Measurements from ENCODE around the gene COX20.
"Not testable (repeated sequence)": the region's sequence is repeated elsewhere in the genome, so short reads cannot be mapped to it uniquely, and the experiment has no call there.

Gene COX20

GRCh38 chr1:244835276-244836134 lies at the start of gene COX20:
COX20 (plus strand) TSS chr1:244835658; CDS start chr1:244835715, 57 bp downstream.
- Histone ChIP-seq H2AFZ (ENCODE audit: low read depth, low read length) (peak within 1 kb of the TSS; percentile 6), H3K36me3 (ENCODE audit: insufficient read depth, low read length) (peaks cover 29% of the 10 kb centered on the region), H3K4me1 (ENCODE audit: insufficient read depth, low read length) (peaks cover 20% of the 10 kb centered on the region), H3K27me3 (ENCODE audit: insufficient read depth, low read length) (no peaks in the 10 kb centered on the region), H3K4me3 (ENCODE audit: low read length) (peak within 1 kb of the TSS; percentile 71), H3K9me3 (ENCODE audit: low read length) (no peaks in the 10 kb centered on the region)

- Histone ChIP-seq H3K4me3 (ENCODE audit: low read length) (no peak overlapping the region), H2AFZ (ENCODE audit: low read depth, low read length) (peak overlapping the region; percentile 43), H3K36me3 (ENCODE audit: insufficient read depth, low read length) (no peaks in the 10 kb centered on the region), H3K27me3 (ENCODE audit: insufficient read depth, low read length) (no peaks in the 10 kb centered on the region), H3K9me3 (ENCODE audit: low read length) (no peaks in the 10 kb centered on the region), H3K4me1 (ENCODE audit: insufficient read depth, low read length) (peaks cover 13% of the 10 kb centered on the region)
Measured at GRCh38 chr1:244788493-244789275, 46.8 kb upstream of the COX20 start.

- Histone ChIP-seq H3K36me3 (ENCODE audit: insufficient read depth, low read length) (no peaks in the 10 kb centered on the region), H3K27me3 (ENCODE audit: insufficient read depth, low read length) (no peaks in the 10 kb centered on the region), H2AFZ (ENCODE audit: low read depth, low read length) (peak overlapping the region; percentile 43), H3K9me3 (ENCODE audit: low read length) (no peaks in the 10 kb centered on the region), H3K4me3 (ENCODE audit: low read length) (no peak overlapping the region), H3K4me1 (ENCODE audit: insufficient read depth, low read length) (peaks cover 13% of the 10 kb centered on the region)
Measured at GRCh38 chr1:244789276-244789580, 46.2 kb upstream of the COX20 start.

- H3K36me3 ChIP-seq (ENCODE audit: insufficient read depth, low read length), result no peaks in the 10 kb centered on the region
- no peaks in the 10 kb centered on the region for H3K27me3 ChIP-seq (ENCODE audit: insufficient read depth, low read length)
- H2AFZ ChIP-seq (ENCODE audit: low read depth, low read length), result peak overlapping the region; percentile 43
- no peaks in the 10 kb centered on the region for H3K9me3 ChIP-seq (ENCODE audit: low read length)
- H3K4me3 ChIP-seq (ENCODE audit: low read length), result no peak overlapping the region
- H3K4me1 ChIP-seq (ENCODE audit: insufficient read depth, low read length), result peaks cover 13% of the 10 kb centered on the region
Measured at GRCh38 chr1:244789731-244790130, 45.7 kb upstream of the COX20 start.

- Histone ChIP-seq H3K27me3 (ENCODE audit: insufficient read depth, low read length) (no peaks in the 10 kb centered on the region), H2AFZ (ENCODE audit: low read depth, low read length) (no peak overlapping the region), H3K4me3 (ENCODE audit: low read length) (no peak overlapping the region), H3K9me3 (ENCODE audit: low read length) (no peaks in the 10 kb centered on the region), H3K4me1 (ENCODE audit: insufficient read depth, low read length) (peaks cover 13% of the 10 kb centered on the region), H3K36me3 (ENCODE audit: insufficient read depth, low read length) (no peaks in the 10 kb centered on the region)
Measured at GRCh38 chr1:244791061-244791460, 44.4 kb upstream of the COX20 start.

GRCh38 chr1:244792188-244792850 lies 43.1 kb upstream of the COX20 start:
- H3K36me3 ChIP-seq (ENCODE audit: insufficient read depth, low read length), result no peaks in the 10 kb centered on the region
- H2AFZ ChIP-seq (ENCODE audit: low read depth, low read length), result no peak overlapping the region
- peaks cover 13% of the 10 kb centered on the region for H3K4me1 ChIP-seq (ENCODE audit: insufficient read depth, low read length)
- no peaks in the 10 kb centered on the region for H3K27me3 ChIP-seq (ENCODE audit: insufficient read depth, low read length)
- no peaks in the 10 kb centered on the region for H3K9me3 ChIP-seq (ENCODE audit: low read length)
- no peak overlapping the region for H3K4me3 ChIP-seq (ENCODE audit: low read length)

GRCh38 chr1:244794071-244794470 lies 41.4 kb upstream of the COX20 start:
- no peaks in the 10 kb centered on the region for H3K27me3 ChIP-seq (ENCODE audit: insufficient read depth, low read length)
- no peak overlapping the region for H2AFZ ChIP-seq (ENCODE audit: low read depth, low read length)
- peaks cover 11% of the 10 kb centered on the region for H3K4me1 ChIP-seq (ENCODE audit: insufficient read depth, low read length)
- no peaks in the 10 kb centered on the region for H3K9me3 ChIP-seq (ENCODE audit: low read length)
- no peaks in the 10 kb centered on the region for H3K36me3 ChIP-seq (ENCODE audit: insufficient read depth, low read length)
- no peak overlapping the region for H3K4me3 ChIP-seq (ENCODE audit: low read length)

GRCh38 chr1:244794516-244794915 lies 40.9 kb upstream of the COX20 start:
- not testable (repeated sequence) for H3K4me3 ChIP-seq (ENCODE audit: low read length); H3K27me3 ChIP-seq (ENCODE audit: insufficient read depth, low read length); H2AFZ ChIP-seq (ENCODE audit: low read depth, low read length); H3K36me3 ChIP-seq (ENCODE audit: insufficient read depth, low read length); H3K4me1 ChIP-seq (ENCODE audit: insufficient read depth, low read length); H3K9me3 ChIP-seq (ENCODE audit: low read length)

GRCh38 chr1:244796719-244797406 lies 38.6 kb upstream of the COX20 start:
- no peaks in the 10 kb centered on the region for H3K36me3 ChIP-seq (ENCODE audit: insufficient read depth, low read length)
- H3K9me3 ChIP-seq (ENCODE audit: low read length), result no peaks in the 10 kb centered on the region
- H3K4me1 ChIP-seq (ENCODE audit: insufficient read depth, low read length), result no peaks in the 10 kb centered on the region
- no peaks in the 10 kb centered on the region for H3K27me3 ChIP-seq (ENCODE audit: insufficient read depth, low read length)
- H2AFZ ChIP-seq (ENCODE audit: low read depth, low read length), result no peak overlapping the region
- H3K4me3 ChIP-seq (ENCODE audit: low read length), result no peak overlapping the region

GRCh38 chr1:244800821-244801220 lies 34.6 kb upstream of the COX20 start:
- no peak overlapping the region for H3K4me3 ChIP-seq (ENCODE audit: low read length)
- H3K27me3 ChIP-seq (ENCODE audit: insufficient read depth, low read length), result no peaks in the 10 kb centered on the region
- no peak overlapping the region for H2AFZ ChIP-seq (ENCODE audit: low read depth, low read length)
- no peaks in the 10 kb centered on the region for H3K4me1 ChIP-seq (ENCODE audit: insufficient read depth, low read length)
- no peaks in the 10 kb centered on the region for H3K9me3 ChIP-seq (ENCODE audit: low read length)
- H3K36me3 ChIP-seq (ENCODE audit: insufficient read depth, low read length), result no peaks in the 10 kb centered on the region

- no peaks in the 10 kb centered on the region for H3K4me1 ChIP-seq (ENCODE audit: insufficient read depth, low read length)
- H2AFZ ChIP-seq (ENCODE audit: low read depth, low read length), result no peak overlapping the region
- no peaks in the 10 kb centered on the region for H3K9me3 ChIP-seq (ENCODE audit: low read length)
- no peaks in the 10 kb centered on the region for H3K27me3 ChIP-seq (ENCODE audit: insufficient read depth, low read length)
- H3K36me3 ChIP-seq (ENCODE audit: insufficient read depth, low read length), result no peaks in the 10 kb centered on the region
- no peak overlapping the region for H3K4me3 ChIP-seq (ENCODE audit: low read length)
Measured at GRCh38 chr1:244801246-244801645, 34.2 kb upstream of the COX20 start.

- Histone ChIP-seq H3K36me3 (ENCODE audit: insufficient read depth, low read length) (no peaks in the 10 kb centered on the region), H2AFZ (ENCODE audit: low read depth, low read length) (no peak overlapping the region), H3K4me1 (ENCODE audit: insufficient read depth, low read length) (no peaks in the 10 kb centered on the region)
Measured at GRCh38 chr1:244802041-244802440, 33.4 kb upstream of the COX20 start.

More at GRCh38 chr1:244802041-244802440, 33.4 kb upstream of the COX20 start:
- Histone ChIP-seq H3K4me3 (ENCODE audit: low read length) (no peak overlapping the region), H3K9me3 (ENCODE audit: low read length) (no peaks in the 10 kb centered on the region), H3K27me3 (ENCODE audit: insufficient read depth, low read length) (no peaks in the 10 kb centered on the region)
